Activated T-cell treated with anti-CD3 and anti-CD28 coated beads, Interleukin-2, amount 50 U/mL, for 24 hours (primary cell): ENCODE results near the gene BCAT1.
"Not testable (repeated sequence)": the region's sequence is repeated elsewhere in the genome, so short reads cannot be mapped to it uniquely, and the experiment has no call there.

Experiments
- DNase-seq: peaks from one replicate; pipeline ENCODE4 v3.0.0-alpha.2; 2020
- H3K27ac Mint-ChIP-seq: 2 replicates; pipeline ENCODE4 v1.8.0; 2020; ENCODE audit warnings: mild to moderate bottlenecking, mixed read lengths
- H3K27me3 Mint-ChIP-seq: 2 replicates; pipeline ENCODE4 v1.8.0; 2020; ENCODE audit warnings: mixed read lengths
- H3K36me3 Mint-ChIP-seq: 2 replicates; pipeline ENCODE4 v1.8.0; 2020; ENCODE audit warnings: low read depth, mixed read lengths
- H3K4me1 Mint-ChIP-seq: 2 replicates; pipeline ENCODE4 v1.8.0; 2020; ENCODE audit warnings: low read depth, mixed read lengths
- H3K4me3 Mint-ChIP-seq: 2 replicates; pipeline ENCODE4 v1.8.0; 2020; ENCODE audit warnings: mild to moderate bottlenecking, moderate library complexity, mixed read lengths
- H3K9me3 Mint-ChIP-seq: 2 replicates; pipeline ENCODE4 v1.8.0; 2020; ENCODE audit warnings: mixed read lengths

Gene BCAT1

DNA sequence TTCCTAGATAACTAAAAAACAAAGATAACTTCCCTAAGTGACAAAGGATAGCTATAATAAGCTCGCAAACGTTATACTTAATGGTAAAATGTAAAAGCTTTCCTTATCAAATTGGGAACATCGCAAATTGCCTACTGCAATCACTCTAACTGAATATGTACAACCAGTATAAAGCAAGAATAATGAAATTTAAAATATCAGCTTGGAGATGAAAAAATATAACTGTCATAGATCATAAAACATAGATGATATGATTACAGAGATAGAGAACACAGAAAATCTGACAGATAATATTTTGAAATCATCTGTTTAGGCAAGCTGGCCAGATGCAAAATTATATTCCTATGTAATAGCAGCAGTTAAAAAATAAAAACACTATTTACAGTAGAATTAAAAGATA lies 64.0 kb downstream of the BCAT1 start:
- no peaks in the 10 kb centered on the region for H3K36me3 Mint-ChIP-seq
- H3K4me3 Mint-ChIP-seq: no peak overlapping the region
- no peaks in the 10 kb centered on the region for H3K9me3 Mint-ChIP-seq
- no peaks in the 10 kb centered on the region for H3K4me1 Mint-ChIP-seq
- H3K27me3 Mint-ChIP-seq: no peaks in the 10 kb centered on the region
- no peak for DNase-seq
- H3K27ac Mint-ChIP-seq: no peak overlapping the region

DNA sequence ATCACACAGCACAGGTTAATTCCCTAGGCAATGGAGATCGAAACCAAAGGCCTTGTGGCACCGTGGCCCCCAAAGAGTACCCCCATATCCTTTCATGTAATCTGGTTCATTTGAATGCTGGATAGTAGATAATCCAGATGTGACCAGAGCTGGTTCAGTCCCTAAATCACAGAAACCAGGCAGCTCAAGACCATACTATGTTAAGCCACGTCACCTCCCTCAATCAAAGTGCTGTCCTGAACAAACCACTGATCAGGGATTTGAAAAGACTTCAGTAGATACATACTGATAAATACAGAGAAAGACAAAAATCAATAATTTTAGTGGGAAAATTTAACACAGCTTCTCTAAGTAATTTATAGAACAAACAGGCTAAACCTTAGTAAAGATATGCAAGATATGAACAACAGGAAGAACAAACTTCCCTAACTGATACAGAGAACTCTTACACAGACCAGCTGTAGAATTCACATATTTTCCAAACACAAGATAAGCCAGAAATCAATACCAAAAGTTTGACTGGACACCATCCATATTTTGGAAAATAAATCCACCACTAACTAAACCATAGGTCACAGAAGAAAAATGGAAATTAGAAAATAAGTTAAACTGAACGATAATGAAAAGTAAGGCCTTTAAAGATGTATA lies 67.1 kb downstream of the BCAT1 start:
- Mint-ChIP-seq H3K9me3 (no peaks in the 10 kb centered on the region), H3K27ac (no peak overlapping the region), H3K4me1 (peaks cover 4% of the 10 kb centered on the region), H3K36me3 (peaks cover 3% of the 10 kb centered on the region), H3K27me3 (no peaks in the 10 kb centered on the region), H3K4me3 (no peak overlapping the region)
- DNase-seq: no peak

DNA sequence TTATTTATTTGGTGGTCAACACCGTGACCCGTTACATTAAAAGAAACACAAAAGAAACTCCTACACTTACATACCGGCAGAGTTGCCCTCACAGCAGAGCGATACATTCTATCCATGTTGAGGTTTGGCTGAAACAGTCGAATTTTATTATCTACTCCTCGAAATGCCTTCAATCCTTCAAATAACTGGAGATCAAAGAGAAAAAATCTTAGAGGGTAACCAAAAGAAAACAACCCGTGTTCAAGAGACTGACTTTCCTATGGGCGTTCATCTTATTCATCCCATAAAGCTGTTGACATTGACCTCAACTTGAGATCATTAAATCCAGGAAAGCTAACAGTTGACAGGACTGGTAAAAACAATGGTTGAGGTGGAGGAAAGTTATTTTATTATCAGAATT lies 67.7 kb downstream of the BCAT1 start:
- Mint-ChIP-seq H3K4me3 (no peak overlapping the region), H3K36me3 (peaks cover 3% of the 10 kb centered on the region), H3K27ac (no peak overlapping the region), H3K4me1 (peaks cover 4% of the 10 kb centered on the region), H3K9me3 (no peaks in the 10 kb centered on the region), H3K27me3 (no peaks in the 10 kb centered on the region)
- no peak for DNase-seq

- Mint-ChIP-seq H3K36me3 (peaks cover 3% of the 10 kb centered on the region), H3K4me3 (no peak overlapping the region), H3K4me1 (peaks cover 4% of the 10 kb centered on the region), H3K27ac (no peak overlapping the region), H3K27me3 (no peaks in the 10 kb centered on the region), H3K9me3 (no peaks in the 10 kb centered on the region)
- DNase-seq: no peak
Observed at GRCh38 chr12:24880732-24881131, 68.2 kb downstream of the BCAT1 start.

- no peaks in the 10 kb centered on the region for H3K27me3 Mint-ChIP-seq
- H3K27ac Mint-ChIP-seq: no peak overlapping the region
- peaks cover 5% of the 10 kb centered on the region for H3K36me3 Mint-ChIP-seq
- no peak for DNase-seq
- H3K4me1 Mint-ChIP-seq: peaks cover 4% of the 10 kb centered on the region
- H3K9me3 Mint-ChIP-seq: no peaks in the 10 kb centered on the region
- H3K4me3 Mint-ChIP-seq: no peak overlapping the region
Observed at GRCh38 chr12:24879644-24880043, 69.3 kb downstream of the BCAT1 start.

DNA sequence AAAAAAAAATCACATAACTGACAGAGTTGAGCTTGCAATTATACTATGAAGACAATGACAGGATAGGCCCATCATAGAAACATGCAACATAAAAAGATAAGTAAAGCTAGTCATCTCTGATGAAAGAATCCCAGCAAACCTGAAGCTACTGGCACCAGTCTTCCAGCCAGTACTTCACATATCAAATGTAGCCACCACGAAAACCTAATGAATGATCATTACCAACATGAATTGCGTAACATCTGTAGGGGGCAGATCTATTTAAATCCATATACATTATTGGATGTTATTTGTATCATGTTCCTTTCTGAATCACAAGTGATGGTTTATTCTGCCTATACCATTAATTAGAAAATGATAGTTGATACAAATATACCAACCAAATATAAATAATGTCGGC lies 73.9 kb downstream of the BCAT1 start:
- H3K4me1 Mint-ChIP-seq: peaks cover 4% of the 10 kb centered on the region
- H3K4me3 Mint-ChIP-seq: no peak overlapping the region
- H3K27ac Mint-ChIP-seq: no peak overlapping the region
- H3K36me3 Mint-ChIP-seq: peaks cover 5% of the 10 kb centered on the region
- H3K9me3 Mint-ChIP-seq: no peaks in the 10 kb centered on the region
- peaks cover 2% of the 10 kb centered on the region for H3K27me3 Mint-ChIP-seq
- DNase-seq: no peak

GRCh38 chr12:24872211-24872610 lies 76.7 kb downstream of the BCAT1 start:
- H3K4me3 Mint-ChIP-seq: no peak overlapping the region
- no peaks in the 10 kb centered on the region for H3K4me1 Mint-ChIP-seq
- H3K36me3 Mint-ChIP-seq: peaks cover 4% of the 10 kb centered on the region
- no peak overlapping the region for H3K27ac Mint-ChIP-seq
- peaks cover 2% of the 10 kb centered on the region for H3K27me3 Mint-ChIP-seq
- no peaks in the 10 kb centered on the region for H3K9me3 Mint-ChIP-seq
- no peak for DNase-seq

DNA sequence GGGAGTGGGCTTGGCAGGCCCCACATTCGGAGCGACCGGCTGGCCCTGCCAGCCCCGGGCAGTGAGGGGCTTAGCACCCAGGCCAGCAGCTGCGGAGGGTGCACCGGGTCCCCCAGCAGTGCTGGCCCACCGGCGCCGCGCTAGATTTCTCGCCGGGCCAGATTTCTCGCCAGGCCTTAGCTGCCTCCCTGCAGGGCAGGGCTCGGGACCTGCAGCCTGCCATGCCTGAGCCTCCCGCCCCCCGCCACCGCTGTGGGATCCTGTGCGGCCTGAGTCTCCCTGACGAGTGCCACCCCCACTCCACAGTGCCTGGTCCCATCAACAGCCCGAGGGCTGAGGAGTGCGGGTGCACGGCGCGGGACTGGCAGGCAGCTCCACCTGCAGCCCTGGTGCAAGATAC lies 82.8 kb downstream of the BCAT1 start:
- H3K4me3 Mint-ChIP-seq, H3K4me1 Mint-ChIP-seq, H3K9me3 Mint-ChIP-seq: not testable (repeated sequence)

GRCh38 chr12:24864796-24865125 lies 84.1 kb downstream of the BCAT1 start:
- Mint-ChIP-seq H3K27ac (no peak overlapping the region), H3K27me3 (peaks cover 2% of the 10 kb centered on the region), H3K36me3 (peaks cover 13% of the 10 kb centered on the region), H3K9me3 (peaks cover 4% of the 10 kb centered on the region), H3K4me1 (peaks cover 9% of the 10 kb centered on the region), H3K4me3 (no peak overlapping the region)
- no peak for DNase-seq

More for the DNA sequence above, 82.8 kb downstream of the BCAT1 start:
- H3K36me3 Mint-ChIP-seq, H3K27me3 Mint-ChIP-seq, H3K27ac Mint-ChIP-seq, DNase-seq: not testable (repeated sequence)

GRCh38 chr12:24861766-24862540 lies 86.9 kb downstream of the BCAT1 start:
- H3K27me3 Mint-ChIP-seq: peaks cover 2% of the 10 kb centered on the region
- peaks cover 13% of the 10 kb centered on the region for H3K36me3 Mint-ChIP-seq
- H3K4me3 Mint-ChIP-seq: no peak overlapping the region
- H3K27ac Mint-ChIP-seq: no peak overlapping the region
- peaks cover 13% of the 10 kb centered on the region for H3K4me1 Mint-ChIP-seq
- H3K9me3 Mint-ChIP-seq: peaks cover 6% of the 10 kb centered on the region
- DNase-seq: no peak

DNA sequence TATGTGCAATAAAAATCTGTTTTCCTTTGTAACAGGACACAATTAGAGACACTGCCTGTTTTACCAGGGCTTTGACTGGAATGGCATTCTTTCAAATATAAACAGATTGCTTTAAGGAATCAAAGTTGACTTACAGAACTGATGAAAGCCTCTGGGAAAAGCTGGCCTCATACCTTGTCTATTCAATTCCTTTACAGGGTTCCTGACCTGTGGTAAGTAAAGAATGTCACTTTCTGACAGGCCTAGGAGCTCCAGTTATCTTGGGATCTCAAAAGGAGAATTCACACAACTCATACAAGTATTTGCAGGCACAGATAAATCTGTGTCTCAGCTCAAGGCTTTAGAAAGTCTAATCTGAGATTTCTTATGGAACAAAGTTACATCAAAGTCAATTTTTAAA lies 88.4 kb downstream of the BCAT1 start:
- Mint-ChIP-seq H3K27ac (no peak overlapping the region), H3K9me3 (peaks cover 4% of the 10 kb centered on the region), H3K4me3 (no peak overlapping the region), H3K4me1 (peaks cover 13% of the 10 kb centered on the region), H3K36me3 (peaks cover 11% of the 10 kb centered on the region), H3K27me3 (no peaks in the 10 kb centered on the region)
- no peak for DNase-seq

GRCh38 chr12:24856541-24856940 lies 92.4 kb downstream of the BCAT1 start:
- Mint-ChIP-seq H3K9me3 (peaks cover 4% of the 10 kb centered on the region), H3K4me1 (peaks cover 29% of the 10 kb centered on the region), H3K27ac (no peak overlapping the region), H3K27me3 (peaks cover 4% of the 10 kb centered on the region), H3K4me3 (no peak overlapping the region), H3K36me3 (peaks cover 11% of the 10 kb centered on the region)
- no peak for DNase-seq

- Mint-ChIP-seq H3K4me3 (no peak overlapping the region), H3K27me3 (peaks cover 15% of the 10 kb centered on the region), H3K36me3 (peaks cover 6% of the 10 kb centered on the region), H3K9me3 (peaks cover 4% of the 10 kb centered on the region), H3K27ac (no peak overlapping the region), H3K4me1 (peaks cover 34% of the 10 kb centered on the region)
- no peak for DNase-seq
Observed at GRCh38 chr12:24854908-24855307, 94.0 kb downstream of the BCAT1 start.

- Mint-ChIP-seq H3K9me3 (peaks cover 2% of the 10 kb centered on the region), H3K4me3 (no peak overlapping the region), H3K36me3 (peaks cover 2% of the 10 kb centered on the region), H3K27me3 (peaks cover 23% of the 10 kb centered on the region), H3K4me1 (peaks cover 34% of the 10 kb centered on the region), H3K27ac (peak overlapping the region; percentile 32)
- DNase-seq: no peak
Observed at GRCh38 chr12:24854017-24854416, 94.9 kb downstream of the BCAT1 start.

DNA sequence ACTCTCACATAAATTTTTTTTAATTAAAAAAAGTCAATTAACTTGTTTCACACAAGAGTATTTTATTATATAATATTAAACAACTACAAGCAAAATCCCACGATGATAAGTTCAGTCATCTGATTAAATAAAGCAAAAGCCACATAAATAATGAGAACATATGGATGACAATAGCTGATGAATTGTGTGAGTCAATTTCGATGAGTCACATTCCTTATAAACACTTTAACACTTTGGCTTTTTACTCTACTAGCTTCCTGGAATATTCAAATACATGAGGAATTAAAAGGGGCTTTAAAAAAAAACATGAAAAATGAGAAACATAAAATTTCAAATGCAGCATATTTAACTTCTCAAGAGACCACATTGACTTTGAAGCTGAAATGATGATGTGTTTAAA lies 95.3 kb downstream of the BCAT1 start:
- no peaks in the 10 kb centered on the region for H3K36me3 Mint-ChIP-seq
- peaks cover 2% of the 10 kb centered on the region for H3K9me3 Mint-ChIP-seq
- peaks cover 25% of the 10 kb centered on the region for H3K27me3 Mint-ChIP-seq
- H3K4me1 Mint-ChIP-seq: peaks cover 34% of the 10 kb centered on the region
- H3K27ac Mint-ChIP-seq: peak overlapping the region; percentile 32
- H3K4me3 Mint-ChIP-seq: no peak overlapping the region
- DNase-seq: no peak
